Measurements from ENCODE around the gene GAL3ST1.
"Not testable (repeated sequence)": the region's sequence is repeated elsewhere in the genome, so short reads cannot be mapped to it uniquely, and the experiment has no call there.

The GAL3ST1 gene, protein sequence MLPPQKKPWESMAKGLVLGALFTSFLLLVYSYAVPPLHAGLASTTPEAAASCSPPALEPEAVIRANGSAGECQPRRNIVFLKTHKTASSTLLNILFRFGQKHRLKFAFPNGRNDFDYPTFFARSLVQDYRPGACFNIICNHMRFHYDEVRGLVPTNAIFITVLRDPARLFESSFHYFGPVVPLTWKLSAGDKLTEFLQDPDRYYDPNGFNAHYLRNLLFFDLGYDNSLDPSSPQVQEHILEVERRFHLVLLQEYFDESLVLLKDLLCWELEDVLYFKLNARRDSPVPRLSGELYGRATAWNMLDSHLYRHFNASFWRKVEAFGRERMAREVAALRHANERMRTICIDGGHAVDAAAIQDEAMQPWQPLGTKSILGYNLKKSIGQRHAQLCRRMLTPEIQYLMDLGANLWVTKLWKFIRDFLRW

DNA sequence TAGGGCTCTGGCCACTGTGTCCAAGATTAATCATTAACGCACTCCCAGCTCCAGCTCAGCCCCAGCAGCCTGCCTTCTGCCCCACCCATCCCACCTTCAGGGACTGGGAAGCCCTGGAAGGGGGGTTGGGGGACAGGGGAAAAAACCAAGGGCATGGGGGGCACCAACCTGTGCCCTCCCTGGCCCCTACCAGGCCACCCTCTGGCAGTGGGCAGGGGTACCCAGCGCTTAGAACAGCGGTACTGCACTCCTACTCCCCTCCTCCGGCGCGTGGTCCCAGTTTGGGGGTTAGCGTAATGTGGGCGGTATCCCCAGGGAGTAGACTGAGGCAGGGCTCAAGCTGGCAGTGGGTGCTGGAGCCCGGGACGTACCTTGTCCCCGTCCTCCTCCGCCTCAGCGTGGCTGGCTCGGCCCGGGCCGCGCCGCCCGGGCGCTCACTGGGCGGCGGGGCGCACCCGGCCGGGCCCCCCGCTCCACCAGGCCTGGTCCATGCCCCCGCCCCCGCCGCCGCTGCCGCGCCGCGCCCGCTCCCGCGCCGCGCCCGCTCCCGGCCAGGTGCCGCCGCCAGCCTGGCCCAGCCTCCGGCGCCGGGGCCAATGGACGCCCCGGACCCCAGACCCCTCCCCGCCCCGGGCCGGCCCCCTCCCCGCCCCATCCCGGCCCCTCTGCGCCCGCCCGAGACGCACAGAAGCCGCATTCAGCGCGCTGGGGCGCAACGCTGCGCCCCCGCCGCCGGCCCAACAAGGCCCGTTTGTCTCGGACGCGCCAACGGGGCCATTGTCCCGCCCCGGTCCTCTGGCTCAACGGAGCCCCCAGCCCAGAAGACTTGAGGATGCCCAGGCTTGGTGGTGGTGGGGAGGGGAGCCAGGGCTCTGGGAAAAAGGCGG is at the start of gene GAL3ST1:
Gene GAL3ST1, minus strand, starts transcription at position 571 of the 887 bp plus-strand sequence. CDS start 17,273 bp downstream, outside the sequence.
- intact Hi-C loops (cut with DNase I), result no loop called here
- peak; percentile 73 to 94 (median 87) for DNase-seq

DNA sequence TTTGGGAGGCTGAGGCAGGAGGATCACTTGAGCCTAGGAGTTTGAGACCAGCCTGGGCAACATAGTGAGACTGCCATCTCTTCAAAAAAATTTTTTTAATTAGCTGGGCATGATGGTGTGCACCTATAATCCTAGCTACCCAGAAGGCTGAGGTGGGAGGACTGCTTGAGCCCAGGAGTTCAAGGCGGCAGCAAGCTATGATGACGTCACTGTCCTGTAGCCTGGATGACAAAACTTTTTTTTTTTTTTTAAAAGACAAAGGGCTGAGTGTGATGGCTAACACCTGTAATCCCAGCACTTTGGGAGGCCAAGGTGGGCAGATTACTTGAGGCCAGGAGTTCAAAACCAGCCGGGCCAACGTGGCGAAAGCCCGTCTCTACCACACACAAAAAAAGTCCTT is 45.4 kb upstream of the GAL3ST1 start:
- DNase-seq; intact Hi-C loops (cut with DNase I): not testable (repeated sequence)

DNA sequence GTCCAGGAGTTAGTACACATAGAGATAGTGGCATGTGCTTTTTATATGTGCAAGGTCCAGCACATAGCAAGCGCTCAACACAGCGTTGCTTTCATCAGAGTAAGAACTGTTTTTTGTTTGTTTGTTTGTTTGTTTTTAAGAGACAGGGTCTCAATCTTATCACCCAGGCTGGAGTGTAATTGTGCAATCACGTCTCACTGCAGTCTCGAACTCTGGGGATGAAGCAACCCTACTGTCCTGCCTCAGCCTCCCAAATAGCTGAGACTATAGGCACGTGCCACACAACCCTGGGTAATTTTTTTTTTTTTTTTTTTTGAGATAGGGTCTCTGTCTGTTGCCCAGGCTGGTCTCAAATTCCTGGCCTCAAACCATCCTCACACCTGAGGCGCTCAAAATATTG is 43.4 kb upstream of the GAL3ST1 start:
- DNase-seq, result no peak
- intact Hi-C loops (cut with DNase I), result no loop called here

DNA sequence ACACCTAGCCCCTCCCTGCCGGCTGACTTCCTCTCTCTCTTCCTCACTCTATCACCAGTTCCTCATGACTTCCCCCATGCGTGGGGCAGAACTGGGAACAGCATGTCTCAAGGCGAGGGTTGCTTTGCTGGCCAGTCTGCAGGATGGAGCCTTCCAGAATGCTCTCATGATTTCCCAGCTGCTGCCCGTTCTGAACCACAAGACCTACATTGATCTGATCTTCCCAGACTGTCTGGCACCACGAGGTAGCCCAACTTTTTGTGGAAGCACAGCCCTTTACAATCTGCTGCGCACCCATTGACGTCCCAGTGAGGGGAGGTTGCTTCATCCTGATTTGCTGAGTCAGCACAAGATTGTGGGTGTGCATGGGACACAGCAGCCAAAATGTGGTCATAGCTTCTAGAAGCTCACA is 41.1 kb upstream of the GAL3ST1 start:
- intact Hi-C loops (cut with DNase I), result no loop called here
- no peak for DNase-seq

DNA sequence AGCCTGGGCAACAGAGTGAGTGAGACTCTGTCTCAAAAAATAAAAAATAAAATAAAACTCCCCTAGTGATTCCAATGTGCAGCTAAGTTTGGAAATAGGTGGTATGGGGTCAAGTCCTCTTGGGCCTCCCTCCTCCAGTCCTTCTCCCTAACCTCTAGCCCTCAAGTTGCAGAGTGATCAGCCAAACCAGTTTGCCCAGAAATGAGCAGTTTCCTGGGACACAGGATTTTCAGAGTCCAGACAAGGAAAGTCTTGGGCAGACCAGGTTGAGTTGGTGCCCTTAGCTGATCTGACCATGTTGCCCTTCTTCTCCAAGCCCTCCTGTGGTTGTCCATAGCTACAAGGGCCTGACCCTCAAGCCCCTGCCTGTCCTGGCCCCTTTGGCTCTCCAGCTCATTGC is 40.4 kb upstream of the GAL3ST1 start:
- intact Hi-C loops (cut with DNase I), result no loop called here
- DNase-seq, result no peak

DNA sequence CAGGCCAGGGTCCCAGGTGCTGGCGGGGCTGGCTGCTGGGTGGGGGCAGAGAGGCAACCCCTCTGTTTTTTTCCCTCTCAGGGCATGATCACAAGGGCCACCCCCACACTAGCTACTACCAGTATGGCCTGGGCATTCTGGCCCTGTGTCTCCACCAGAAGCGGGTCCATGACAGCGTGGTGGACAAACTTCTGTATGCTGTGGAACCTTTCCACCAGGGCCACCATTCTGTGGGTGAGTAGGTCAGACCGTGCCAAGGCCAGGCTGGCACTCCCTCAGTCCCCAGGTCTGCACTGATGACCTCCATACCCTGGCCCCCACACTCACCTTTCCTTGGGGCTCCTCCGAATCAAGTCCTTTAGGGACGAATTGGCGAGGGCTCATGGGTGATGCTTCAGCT is 39.8 kb upstream of the GAL3ST1 start:
- intact Hi-C loops (cut with DNase I), result no loop called here
- DNase-seq, result no peak

DNA sequence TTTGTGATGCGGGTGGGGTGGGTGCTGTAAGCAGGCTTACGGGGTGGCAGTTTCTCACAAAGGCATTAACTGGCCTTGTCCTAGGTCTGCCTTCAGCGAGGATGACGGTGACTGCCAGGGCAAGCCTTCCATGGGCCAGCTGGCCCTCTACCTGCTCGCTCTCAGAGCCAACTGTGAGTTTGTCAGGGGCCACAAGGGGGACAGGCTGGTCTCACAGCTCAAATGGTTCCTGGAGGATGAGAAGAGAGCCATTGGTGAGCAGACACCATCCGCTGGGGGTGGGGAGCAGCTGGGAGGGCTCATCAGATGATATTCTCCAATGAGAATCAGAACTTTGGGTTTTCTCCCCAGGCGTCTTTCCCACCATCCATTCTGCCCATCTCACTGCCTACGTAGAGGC is 38.3 kb upstream of the GAL3ST1 start:
- no peak for DNase-seq
- intact Hi-C loops (cut with DNase I), result no loop called here

DNA sequence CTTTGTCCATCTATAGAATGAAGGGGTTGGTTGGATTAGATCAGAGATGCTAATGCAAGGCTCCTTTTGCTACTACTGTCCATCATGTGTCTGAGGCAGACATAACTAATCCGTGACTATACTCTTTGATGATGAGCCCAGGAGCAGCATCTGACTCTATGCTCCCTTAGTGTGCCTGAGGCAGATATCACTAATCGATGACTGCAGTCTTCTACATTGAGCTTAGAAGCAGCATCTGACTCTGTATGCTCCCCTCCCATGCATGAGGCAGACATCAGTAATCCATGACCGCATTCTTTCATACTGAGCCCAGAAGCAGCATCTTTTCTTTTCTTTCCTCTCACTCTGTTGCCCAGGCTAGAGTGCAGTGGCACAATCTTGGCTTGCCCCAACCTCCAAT is 36.7 kb upstream of the GAL3ST1 start:
- DNase-seq, result no peak
- intact Hi-C loops (cut with DNase I), result no loop called here

DNA sequence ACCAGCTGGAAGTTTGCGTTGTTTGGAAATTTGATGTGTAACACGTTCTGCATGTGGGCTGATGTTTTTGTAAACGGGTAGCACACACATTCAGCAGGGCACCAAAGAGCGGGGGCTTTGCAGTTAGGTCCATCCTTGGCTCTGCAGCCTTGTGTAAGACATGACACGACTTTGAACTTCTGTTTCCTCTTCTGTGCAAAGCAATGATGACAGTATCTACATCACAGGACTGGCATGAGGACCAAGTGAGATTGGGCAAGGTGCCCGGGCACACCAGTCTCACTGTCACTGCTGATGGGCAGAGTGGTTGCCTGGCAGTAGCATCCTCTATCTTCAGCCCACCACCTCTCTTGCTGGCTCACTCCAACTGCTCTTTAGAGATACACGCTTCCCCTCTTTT is 35.8 kb upstream of the GAL3ST1 start:
- intact Hi-C loops (cut with DNase I), result no loop called here
- DNase-seq, result peak in 8 of 42 donors; percentile 14 to 47 (median 28)

DNA sequence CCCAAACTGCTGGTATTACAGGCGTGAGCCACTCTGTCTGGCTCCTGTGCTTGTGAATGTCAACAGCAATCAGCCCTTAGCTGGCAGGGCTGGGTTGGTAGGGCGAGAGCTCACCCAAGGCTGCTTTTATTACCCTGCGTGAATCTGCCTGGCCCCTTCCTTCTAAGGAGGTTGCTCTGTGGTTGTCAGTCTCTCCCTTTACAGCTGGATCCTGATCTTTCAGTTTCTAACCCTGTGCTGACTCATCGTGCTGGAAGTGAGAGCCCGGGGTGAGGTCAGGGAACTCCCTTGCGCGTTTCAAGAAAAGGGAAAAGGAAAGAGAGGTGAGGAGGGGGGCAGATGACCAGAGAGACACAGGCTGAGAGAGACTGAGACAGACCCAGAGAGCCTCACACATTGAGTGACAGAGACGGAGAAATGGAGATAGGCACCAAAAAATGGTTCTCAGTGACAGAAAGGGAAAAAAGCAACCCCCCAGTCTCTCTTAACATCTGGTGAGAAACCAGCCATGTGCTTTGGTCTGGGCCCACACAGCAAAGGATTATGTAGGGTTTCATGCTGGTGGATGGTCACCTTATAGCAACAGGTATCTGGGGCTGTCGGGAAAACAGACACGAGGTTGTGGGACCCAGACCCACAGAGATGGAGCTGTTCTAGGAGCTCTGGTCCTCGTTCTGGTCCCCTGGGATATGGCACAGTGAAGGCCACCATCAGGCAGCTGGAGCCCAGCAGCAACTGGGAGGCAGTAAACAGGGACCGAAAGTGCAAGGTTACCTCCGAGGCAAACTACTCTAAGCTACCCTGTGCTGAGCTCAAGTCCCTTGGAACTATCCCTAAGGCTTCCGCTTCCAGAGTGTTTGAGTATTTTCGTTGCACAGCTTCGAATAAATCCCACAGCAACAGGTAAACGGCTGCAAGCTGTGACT is 35.1 kb upstream of the GAL3ST1 start:
- peak in 20 of 42 donors; percentile 14 to 65 (median 27) for DNase-seq
- intact Hi-C loops (cut with DNase I), result no loop called here

DNA sequence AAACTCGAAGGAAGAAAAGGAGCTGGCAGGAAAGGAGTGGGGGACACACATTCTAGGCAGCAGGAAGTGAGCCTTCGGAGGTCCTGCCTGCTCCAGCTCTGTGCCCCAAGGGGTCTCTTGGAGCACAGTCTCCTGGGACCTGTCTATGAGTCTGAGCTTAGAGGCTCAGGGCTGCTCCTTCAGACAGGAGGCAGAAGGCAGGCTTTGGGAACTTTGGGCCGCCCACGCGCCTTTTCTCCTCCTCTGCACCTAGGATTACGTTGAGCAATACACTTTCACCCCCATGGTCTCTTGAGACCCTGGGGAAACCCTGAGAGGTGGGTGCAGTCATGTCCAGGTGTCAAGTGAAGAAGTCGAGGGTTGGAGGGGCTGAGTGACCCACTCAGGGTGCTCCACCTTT is 33.5 kb upstream of the GAL3ST1 start:
- intact Hi-C loops (cut with DNase I), result no loop called here
- DNase-seq, result peak in 17 of 42 donors; percentile 14 to 48 (median 32)

DNA sequence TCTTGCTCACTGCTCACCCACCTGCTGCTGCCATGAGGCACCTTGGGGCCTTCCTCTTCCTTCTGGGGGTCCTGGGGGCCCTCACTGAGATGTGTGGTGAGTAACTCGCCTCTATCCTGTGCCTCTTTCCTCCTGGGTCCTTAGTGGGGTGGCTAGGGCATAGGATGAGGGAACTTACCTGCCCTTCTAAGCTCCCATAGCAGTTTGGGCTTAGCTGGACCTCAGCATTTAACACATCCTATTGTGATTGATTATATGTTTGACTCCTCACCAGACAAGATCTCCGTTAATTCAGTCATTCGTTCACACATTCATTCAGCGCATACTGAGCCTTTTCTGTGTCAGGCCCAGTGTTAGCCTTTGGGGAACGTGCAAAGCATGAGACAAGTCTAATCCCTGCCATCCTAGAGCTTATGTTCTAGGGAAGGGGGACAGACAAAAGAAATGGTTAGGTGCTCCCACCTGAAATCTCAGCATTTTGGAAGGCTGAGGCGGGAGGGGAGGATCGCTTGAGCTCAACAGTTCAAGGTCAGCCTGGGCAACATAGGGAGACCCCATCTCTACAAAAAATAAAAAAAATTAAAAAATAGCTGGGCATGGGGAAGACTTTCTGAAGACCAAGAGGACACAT is 33.0 kb upstream of the GAL3ST1 start:
- intact Hi-C loops (cut with DNase I), result no loop called here
- no peak for DNase-seq

DNA sequence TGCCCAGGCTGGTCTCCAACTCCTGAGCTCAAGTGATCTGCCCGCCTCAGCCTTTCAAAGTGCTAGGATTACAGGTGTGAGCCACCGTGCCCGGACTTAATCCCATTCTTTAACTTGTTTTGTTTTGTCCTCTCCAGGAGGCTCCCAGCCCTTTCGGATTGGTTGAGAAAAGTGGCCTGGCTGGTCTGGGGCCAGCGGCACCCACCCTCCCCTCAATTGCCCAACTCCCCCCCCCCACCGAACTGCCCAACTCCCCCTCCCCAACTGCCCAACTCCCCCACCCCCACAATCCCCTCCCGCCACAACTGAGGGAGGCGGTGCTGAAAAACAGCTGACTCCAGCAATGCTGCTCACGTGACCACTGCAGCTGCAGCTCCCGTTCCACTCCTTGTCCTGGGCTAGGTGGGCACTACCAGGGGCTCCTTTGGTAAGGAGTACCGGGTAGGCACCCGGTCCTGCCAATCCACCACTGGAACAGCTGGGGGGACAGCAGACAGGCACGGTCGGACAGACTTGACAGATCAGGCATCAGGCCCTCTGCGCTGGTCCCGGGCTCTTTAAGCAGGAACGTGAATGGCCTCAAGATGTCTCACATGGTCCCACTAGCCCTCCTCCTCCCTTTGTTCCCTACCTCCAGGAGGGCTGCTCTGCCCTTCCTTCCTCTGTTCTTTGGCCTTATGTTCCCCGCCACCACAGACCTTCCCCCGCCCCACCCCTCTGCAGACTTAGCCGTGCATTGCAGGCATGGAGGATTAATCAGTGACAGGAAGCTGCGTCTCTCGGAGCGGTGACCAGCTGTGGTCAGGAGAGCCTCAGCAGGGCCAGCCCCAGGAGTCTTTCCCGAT is 32.2 kb upstream of the GAL3ST1 start, which contains the start of gene TCN2:
Gene TCN2, plus strand, starts transcription at position 720 of the 845 bp plus-strand sequence. CDS start 158 bp downstream, outside the sequence.
- DNase-seq, result peak; percentile 68 to 94 (median 84)
- intact Hi-C loops (cut with DNase I), result no loop called here

DNA sequence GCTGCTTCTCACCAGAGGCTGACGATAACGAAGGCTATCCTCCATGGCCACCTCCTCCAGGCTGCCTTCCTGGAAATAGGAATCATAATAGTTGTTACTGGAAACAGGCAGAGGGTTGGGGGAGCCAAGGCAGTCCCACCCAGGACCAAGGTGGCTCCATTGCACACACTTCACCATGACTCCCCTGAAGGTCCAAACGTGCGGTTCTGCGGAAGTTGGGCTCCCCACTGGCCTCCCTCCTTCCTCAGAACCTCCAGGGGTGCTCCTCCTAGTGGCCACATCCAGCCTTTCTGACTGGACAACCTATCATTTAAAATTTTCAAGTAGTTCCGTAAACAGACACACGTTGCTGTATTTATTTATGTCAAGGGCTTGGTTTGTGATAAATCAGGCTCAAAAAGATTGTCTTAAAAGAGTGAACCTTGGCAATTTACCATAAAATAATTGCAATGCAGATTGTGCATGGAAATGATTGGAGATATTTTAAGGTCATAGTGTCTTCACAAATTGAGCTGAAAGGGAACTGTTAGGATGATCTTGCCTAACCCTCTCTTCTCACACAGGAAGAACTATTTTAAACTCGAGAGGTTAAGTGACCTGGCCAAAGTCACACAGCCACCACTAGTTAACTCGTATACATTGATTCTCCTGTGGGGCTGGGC is 31.1 kb upstream of the GAL3ST1 start:
- DNase-seq, result peak in 36 of 42 donors; percentile 8 to 81 (median 47)
- intact Hi-C loops (cut with DNase I), result no loop called here

DNA sequence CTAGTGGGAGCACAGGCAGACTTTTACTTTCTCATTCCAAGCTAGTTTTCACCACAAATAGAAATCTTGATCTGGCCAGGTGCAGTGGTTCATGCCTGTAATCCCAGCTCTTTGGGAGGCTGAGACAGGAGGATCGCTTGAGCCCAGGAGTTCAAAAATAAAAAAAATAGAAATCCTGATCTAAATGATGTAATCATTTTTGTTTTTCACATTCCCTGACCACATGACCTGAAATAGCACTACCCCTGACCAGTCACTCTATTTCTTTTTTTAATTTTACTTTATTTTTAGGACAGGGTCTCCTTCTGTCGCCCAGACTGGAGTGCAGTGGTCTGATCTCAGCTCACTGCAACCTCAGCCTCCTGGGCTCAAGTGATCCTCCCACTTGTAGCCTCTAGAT is 30.3 kb upstream of the GAL3ST1 start:
- DNase-seq, result no peak
- intact Hi-C loops (cut with DNase I), result no loop called here

DNA sequence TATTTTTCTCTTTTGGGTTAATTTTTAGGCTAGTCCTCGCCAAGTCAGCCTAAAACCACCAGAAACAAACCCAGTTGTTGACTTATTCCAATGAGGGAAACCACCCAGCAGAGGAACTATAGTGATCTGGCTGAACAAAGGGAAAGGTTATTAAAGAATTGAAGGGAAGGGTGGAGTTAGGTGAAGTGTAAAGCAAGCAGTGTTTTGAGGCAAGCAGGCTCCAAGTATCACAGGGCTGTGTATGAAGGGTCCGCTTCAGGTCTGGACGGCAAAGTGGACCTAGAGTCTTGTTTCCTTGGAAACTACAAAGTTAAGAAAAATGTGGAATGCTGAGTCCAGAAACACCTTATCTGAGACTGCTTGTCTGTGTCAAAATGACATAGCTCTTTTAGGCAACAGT is 29.3 kb upstream of the GAL3ST1 start:
- DNase-seq, result no peak
- intact Hi-C loops (cut with DNase I), result no loop called here

DNA sequence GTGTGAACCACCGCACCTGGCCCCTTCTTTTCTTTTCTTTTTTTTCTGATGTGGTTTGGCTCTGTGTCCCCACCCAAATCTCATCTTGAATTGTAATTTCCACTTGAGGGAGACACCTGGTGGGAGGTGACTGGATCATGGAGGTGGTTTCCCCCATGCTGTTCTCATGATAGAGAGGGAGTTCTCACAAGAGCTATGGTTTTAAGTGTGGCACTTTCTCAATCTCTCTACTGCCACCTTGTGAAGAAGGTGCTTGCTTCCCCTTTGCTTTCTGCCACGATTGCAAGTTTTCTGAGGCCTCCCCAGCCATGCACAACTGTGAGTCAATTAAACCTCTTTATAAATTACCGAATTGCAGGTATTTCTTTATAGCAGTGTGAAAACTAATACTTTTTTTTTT is 27.6 kb upstream of the GAL3ST1 start:
- DNase-seq, result peak in 14 of 42 donors; percentile 12 to 59 (median 31)

More for the DNA sequence above, 27.6 kb upstream of the GAL3ST1 start:
- intact Hi-C loops (cut with DNase I), result no loop called here

Data from head of caudate nucleus (tissue), 42 donors.